T1000 (cell line): ENCODE data around the gene CAD.
"Not testable (repeated sequence)": the region's sequence is repeated elsewhere in the genome, so short reads cannot be mapped to it uniquely, and the experiment has no call there.

Source experiments
- DNase-seq: peaks from one replicate; lab custom pipeline; 2025; ENCODE audit warnings: mixed read lengths; lab: John Stamatoyannopoulos, UW

Gene CAD

DNA sequence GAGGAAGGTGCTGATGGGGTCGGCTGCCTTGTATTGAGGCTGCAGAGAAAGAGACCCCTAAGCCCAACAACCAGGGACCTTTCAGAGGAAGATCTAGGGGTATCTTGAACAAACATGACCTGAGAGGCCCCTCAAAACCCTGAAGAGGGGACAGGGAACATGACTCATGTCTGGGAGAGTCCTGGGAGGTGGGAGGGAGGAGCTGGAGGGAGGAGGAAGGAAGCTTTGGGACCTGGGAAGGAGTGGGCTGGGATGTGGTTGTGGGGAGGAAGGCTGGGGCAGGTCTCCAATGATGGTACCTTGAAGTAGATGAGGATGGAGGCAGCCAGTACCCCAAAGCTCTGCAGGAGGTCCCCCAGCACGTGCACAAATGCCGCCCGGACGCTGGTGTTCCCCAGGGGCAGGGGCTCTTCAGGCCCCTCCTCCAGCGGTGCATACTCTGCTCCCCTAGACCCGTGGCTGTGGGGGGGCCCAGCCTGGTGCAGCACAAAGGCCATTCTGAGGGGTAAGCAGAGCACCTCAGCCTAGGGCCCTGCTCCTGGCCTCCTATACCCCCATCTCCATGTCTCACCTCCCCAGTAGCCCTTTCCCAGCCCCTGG lies 39.8 kb downstream of the CAD start:
- no peak for DNase-seq

DNA sequence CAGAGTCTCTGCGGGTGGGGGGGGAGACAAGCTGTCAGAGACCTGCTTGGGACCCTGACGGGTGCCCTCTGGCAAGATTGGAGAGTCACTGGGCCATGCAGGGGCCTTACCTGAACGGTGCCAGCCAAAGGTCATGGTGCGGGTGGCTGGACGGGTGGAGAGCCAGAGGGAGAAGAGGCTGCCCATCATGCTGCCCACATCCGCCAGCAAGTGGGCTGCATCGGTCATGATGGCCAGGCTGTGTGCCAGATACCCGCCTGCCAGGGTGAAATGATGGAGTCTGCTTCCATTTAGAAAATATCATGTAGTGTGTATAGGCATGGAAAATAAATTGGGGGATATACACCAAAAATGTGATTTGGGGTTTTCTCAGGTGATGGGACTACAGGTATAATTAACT lies 40.9 kb downstream of the CAD start:
- DNase-seq, result no peak

DNA sequence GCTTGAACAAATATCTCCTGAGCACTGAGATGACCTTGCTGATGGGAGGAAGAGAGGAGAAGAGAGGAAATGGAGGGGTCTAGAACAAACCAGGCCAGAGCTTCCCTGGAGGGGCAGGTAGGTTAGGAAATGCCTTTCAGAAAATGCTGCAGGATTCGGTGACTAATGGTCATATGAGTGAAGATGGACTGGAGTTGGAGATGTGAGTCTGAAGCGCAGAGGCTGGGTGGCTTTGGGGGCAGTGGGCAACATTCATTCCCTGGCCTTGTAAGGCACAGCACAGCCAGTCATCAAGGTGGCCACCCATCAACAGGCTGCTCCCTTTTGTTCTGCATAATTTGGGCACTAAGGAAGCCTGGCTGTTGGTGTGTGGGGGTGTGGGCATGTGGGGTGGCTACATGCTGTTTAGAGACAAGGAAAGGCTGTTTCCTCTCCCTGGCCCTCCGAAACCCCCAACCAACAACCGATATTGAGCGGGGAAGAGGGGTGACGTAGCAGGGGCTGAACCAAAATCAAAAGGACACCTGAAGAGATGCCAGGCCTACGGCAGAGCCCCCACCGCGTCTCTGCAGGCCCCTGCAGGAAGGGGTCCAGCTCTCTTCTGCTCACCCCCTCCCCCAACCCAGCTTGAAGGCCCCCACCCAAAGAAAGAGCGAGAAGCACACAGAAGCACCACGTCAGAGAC lies 44.2 kb downstream of the CAD start:
- DNase-seq, result no peak

DNA sequence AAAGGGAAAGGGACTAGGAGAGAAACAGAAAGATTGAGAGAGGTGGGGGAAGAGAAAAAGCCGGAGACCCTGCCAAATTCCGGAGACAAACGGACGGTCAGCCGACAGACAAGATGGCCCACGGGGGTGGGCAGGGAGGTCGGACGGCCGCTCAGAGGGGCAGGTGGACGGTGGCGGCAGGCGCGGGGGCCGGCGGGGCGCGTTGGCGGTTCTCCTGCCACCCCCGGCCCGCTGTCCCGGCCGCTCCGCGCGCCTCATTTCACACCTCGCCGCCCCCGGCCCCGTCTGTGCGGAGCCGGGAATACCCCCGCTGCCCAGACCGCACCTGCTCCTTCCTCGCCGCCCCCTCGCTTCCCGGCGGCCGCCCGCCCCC lies 44.7 kb downstream of the CAD start:
- DNase-seq, result no peak

DNA sequence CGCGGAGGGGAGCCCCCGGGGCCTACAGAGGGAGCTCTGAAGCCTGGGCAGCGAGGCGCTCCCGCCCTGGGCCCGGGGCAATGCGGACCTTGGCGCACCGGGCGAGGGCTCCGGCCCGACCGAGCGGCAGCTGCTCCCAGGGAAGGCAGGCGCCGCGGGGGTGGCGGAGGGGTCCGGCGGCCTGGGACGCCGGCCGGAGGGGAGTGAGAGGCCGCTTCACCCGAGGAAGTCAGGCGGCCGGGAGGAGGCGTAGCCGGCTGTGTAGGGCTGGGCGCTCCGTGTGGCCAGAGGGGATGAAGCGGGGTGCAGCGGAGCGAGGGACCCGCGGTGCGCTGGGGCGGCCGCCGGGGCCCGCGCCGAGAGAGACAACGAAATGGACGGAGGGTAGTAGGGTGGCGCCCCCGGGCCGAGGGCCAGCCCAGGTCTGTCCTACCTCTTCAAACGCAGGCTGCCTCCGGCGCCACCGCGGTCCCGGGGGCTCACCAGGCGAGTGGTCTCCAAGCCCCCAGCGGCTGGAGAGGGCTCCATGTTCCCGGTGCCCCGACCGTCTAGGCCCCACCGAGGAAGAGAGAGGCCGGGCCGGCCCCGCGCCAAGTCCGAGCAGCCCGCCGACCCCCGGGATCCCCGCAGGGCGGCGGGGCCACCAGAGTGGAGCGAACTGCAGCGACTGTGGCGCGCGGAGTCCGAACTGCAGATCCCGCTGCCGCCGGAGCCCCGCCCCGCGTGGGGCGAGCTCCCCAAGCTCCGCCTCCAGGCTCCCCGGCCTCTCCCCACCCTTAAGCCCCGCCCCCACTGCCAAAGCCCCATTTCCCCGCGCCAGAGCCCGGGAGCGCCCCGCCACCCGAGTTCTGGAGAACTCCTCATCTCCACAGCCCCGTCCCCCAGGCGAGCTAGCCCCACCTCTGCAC lies 45.5 kb downstream of the CAD start, which contains the start of gene SLC30A3:
Gene SLC30A3 (minus strand): TSS at position 669 of the 908 bp plus-strand sequence. CDS start 141 bp downstream, at position 528.
- no peak for DNase-seq

DNA sequence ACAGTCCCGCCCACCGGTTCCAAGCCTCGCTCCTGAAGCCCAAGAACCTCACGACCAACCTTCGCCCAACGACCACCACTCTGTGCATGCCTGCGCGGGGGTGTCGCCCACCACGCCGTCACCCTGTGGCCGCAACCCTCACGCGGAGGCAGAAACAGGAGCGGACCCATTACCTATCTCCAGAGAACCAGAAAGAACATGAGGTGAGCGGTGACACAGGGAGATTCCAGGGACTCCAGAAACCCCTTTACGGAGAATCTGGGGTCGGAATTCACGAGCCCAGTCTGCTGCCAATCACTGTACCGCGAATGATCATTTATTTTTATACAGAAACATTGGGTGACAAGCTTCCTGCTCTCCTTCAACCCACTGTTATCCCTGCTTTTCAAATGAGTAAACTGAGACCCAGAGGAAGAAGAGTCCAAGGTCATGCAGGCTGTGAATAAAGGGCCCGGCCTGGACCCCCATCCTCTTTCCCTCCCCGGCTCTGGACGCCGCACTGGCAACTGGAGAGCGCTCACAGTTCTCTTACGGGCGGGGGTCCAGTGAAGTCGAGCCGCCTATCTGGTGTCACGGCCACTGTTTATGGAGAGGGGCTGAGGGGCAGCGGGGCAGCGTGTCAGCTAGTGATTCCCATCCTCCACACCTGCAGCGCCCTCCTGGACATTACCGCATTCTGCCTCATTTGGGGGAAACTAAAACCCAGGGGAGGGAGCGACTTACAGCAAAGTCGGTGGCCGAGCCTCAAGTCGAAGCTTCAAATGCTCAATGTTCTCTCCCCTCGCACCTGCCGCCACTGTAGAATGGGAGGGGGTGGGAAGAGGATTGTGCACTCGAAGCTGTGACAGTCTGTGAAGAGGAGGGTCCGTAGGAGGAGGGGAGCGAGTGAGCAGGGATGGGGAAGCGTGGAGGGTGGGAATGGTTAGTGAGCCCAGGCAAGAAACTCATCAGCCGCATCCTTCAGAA lies 46.4 kb downstream of the CAD start:
- no peak for DNase-seq

DNA sequence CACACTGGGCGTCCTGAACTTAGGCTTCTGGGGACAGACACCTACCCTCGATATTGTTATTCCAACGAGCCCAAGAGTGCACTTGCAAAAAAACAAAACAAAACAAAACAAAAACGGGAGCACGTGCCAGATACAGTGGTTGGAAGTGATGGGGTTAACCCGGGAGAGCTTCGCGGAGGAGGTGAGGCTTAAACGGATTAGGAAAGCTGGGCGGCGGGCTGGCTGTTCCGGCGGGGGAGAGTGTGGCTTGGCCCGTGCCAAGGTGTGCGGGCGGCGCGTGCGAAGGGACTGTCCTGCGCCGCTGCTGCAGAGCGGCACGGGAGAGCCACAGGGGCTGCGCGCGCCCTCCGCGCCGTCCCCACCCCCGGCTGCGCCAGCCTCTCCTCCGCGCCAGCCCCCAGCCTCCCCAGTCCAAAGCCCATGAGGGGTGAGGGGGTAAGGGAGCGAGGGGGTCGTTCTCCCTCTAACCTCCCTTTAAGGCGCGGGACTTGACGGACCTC lies 47.1 kb downstream of the CAD start:
- no peak for DNase-seq

DNA sequence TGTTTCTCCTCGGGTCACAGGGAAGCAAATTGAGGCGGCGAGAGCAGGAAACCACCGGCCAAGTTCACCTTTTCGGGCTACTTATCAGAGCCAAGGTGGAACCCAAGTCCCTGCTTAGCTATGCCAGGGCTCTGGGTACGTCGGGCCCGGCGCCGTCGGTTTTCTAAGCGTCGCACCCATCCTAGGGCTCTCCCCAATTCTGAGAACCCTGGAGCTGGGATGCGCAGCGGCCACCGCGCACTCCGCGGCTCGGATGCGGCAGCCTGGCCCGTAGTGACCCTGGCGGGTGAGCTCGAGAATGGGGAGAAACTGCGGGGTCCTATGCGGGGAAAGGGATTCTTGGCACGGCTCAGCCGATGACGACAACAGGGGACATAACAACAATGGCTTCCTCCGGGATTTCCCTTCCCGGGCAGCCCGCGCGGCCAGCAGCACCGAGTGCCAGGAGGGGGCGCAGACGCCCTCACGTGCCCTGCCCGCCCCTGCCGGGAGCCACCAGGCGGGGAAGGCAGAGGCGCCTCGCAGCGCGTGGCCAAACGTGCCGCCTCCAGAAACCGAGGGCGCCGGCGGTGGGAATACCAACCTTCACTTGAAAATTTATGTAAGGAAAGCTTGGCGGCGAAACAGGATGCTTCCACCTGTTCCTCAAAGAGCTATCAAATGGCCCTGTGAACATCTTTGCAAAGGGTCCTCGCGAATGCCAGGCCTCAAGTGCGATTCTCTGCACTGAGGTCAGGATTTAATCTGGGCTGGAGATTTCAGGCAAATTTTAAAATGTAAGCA lies 47.8 kb downstream of the CAD start:
- no peak for DNase-seq

DNA sequence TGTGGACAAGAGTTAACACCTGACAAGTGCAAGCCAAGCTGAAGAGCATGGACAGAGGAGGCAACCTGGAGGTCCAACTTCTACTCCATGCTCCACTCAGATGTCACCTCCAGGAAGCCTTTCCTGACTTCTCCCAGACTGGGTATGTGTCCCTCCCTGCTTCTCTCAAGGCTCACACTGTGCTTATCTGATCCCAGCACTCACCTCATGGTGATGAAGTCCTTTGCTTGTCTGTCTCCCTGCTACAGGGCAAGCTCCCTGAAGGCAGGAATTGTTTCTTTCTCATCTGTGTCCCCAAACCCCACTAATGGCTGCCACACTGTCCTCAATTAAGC lies 48.3 kb downstream of the CAD start:
- DNase-seq, result no peak

DNA sequence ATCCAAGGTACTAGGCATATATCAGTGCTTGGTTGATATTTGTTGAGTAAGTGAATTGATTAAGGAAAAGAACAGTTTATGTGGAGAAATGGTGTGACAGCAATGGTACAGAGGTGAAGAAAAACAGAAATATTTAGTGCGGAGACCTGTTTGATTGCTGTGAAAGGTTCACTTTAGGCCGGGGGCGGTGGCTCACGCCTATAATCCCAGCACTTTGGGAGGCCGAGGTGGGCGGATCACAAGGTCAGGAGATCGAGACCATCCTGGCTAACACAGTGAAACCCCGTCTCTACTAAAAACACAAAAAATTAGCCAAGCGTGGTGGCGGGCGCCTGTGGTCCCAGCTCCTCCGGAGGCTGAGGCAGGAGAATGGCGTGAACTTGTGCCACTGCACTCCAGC lies 51.1 kb downstream of the CAD start:
- DNase-seq, result not testable (repeated sequence)

DNA sequence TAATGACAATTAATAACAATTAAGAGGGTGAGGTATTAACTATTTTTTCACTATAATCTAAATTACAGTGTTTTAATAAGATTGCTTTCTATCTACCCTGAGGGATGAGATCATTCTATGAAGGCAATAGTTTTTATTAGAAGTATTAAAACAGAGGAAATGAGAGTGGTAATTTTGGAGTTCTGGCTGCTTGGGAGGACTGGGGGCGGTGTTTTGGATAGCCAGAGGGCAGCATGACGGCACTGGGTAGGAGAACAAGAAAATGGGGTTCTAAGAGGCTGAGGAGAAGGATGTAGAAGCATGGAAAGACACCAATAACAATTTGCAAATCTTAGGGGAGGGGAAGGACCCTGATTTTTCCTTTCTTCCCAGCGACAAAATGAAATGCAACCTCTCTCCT lies 53.0 kb downstream of the CAD start:
- DNase-seq, result no peak

DNA sequence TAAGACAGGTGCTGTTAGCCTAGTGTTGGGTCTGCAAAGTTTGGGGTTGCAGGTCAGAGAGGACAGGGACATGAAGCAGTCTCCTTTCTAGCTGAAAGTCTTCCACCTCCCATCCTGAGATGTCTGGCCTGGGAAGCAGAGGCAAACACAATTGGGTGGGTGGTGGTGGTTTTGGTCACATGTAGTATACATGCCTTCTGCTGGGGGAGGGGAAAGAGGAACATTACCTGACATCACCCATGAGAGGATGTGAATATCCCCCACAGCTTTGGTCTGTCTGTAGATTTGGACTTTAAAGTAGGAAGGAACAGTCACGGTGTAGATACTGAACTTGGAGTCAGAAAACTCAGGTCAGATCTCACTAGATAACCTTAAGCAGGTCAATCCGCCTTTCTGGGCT lies 53.5 kb downstream of the CAD start:
- no peak for DNase-seq

DNA sequence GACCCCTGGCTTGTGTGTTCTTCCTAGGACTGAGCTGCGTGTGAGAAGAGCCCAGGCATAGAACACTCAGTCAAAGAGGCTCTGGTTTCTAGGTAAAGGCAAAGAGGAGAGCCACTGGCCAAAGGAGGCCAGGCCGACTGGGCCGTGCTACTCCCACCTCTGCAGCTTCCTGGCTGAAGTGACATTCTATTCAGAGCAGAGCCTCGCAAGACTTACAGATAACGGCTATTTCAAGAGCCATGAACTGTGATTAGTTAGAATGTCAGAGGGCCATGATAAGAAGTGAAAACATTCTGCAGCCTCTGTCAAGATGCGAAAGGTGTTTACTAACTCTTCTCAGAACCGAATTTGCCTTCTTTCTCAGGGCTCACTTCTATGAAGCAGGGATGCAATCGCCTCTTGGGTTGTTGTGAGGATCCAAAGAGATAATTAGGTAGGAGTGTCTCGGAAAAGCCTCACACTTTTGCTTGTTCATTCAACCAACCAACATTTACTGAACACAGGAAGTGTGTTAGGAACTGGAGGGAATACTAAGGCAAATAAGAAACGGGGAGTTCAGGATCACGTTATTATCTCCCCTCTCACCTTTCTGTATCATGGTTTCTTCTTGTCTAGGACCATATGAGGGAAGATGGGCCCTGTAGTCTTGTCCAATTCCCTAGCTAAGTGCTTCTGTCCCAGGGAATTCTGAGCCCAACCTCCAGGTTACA lies 54.6 kb downstream of the CAD start:
- DNase-seq, result no peak

DNA sequence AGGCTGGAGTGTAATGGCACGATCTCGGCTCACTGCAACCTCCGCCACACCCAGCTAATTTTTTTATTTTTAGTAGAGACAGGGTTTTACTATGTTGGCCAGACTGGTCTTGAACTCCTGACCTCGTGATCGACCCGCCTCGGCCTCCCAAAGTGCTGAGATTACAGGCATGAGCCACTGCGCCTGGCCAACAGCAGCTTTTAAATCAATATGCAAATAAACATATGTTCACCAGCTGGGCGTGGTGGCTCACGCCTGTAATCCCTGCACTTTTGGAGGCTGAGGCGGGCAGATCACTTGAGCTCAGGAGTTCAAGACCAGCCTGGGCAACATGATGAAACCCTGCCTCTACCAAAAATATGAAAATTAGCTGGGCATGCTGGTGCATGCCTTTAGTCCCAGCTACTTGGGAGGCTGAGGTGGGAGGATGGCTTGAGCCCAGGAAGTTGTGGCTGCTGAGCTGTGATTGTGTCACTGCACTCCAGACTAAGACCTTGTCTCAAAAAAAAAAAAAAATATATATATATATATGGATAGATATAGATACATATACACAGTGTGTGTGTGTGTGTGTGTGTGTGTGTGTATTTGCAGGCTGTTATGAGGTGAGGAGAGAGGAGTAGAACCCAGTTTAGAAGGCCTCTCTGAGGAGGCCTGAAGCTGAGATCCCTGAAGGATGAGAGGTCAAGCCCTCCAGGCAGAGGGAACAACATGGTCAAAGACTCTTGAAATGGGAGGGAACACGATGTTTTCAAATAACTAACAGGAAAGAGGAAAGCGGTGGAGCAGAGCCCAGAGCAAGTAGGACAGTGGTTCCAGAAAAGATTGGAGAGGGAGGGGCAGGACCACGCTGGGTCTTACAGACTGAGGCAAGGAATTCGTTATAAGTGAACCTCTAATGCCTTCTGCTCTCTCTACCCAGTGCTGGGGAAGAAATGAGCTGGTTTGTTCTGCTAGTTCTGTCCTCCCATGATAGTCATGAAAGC lies 55.7 kb downstream of the CAD start:
- not testable (repeated sequence) for DNase-seq

DNA sequence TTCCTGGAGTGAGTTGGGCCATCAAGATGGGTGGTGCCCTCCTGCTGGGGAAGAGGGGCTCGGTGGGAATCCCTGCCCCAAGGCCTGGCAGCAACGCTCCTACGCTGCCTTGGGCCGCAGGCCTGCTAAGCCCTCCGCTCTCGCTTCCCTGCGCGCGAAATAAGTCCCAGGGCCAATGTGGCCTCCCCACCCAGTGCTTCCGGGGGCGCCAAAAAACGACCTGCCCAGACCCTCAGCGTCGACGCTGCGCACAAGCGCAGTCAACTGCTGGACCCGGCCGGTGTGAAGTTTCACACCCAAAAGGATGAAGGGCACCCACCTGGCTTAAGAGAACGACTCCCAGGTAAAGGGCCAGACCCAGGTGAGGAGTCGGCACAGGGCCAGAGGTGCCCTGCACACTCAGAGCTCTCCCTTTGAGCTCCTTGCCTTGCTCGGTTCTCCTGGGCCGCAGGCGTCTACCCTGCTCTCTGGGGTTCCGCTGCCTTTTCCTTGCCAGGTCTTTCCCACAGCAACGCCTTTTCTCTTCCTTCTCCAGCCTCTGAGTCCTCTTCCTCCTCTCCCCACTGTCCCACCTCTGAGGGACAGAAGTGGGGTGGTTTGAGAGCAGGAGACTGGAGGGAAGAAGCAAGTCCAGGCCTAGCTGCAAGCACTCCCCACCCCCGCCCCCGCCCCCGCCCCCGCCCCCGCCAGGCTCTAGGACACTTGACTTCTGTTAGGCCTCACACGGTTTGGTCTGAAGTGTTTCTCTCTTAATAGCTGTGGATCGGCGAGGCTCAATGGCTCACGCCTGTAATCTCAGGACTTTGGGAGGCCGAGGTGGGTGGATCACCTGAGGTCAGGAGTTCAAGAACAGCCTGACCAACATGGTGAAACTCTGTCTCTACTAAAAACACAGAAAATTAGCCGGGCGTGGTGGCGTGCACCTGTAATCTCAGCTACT lies 58.3 kb downstream of the CAD start, which contains the start of gene DNAJC5G:
Gene DNAJC5G (plus strand): TSS at position 223 of the 940 bp plus-strand sequence. CDS start 1,296 bp downstream, outside the sequence.
- DNase-seq, result no peak

DNA sequence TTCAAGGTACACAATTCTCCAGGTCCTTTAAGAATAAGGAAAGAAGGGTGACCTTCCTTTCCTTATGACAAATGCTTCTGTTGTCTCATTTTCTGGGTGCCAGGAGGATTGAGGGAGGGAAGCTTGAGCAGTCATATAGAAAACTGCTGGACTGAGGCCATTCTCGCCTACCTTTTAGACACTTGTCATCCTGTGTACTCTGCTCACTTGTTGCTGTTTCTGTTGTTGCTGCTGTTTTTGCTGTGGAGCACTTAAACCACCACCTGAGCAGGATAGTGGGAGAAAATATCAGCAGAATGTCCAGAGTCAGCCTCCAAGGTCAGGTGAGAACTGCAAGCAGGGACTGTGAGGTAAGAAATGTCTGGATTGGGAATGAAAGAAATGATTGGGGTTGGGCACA lies 60.8 kb downstream of the CAD start:
- DNase-seq, result no peak

DNA sequence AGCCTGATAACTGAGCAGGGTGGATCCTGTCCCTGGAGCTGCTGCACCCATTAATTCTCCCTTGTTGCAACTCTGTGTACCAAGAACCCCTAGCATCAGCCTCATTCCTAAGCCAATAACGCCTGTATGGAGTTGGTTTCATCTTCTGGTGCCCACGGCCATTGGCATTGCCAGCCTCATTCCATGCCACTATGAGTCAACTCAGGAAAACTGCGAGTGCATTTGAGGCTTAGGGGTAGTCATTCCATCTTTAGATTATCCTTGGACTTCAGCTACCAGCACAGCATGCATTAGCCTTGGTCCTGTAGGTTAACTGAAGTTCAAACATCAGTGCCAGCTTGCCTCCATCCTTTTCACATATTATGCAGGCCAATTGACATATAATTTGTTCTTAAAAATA lies 63.7 kb downstream of the CAD start:
- DNase-seq, result no peak

DNA sequence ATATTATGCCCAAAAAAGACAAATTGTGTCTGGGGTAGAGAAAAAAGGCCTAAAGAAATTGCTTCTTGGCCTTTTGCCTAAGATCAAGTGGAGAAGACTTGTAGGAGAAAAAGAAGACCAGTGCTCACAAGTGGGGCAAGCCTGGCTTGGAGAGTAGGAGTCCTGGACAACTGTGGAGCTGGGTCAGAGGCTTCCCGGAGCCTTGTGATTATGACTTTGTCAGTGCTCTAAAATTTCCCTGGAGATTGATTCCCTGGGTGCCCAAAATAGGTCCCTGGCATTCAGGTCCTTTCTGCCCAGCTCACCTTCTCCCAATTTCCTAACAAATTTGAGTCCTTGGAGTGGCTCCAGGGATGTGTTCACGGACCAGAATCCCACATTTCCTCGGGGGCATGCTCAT lies 64.3 kb downstream of the CAD start:
- DNase-seq, result no peak
